DOHH2 (cell line): Measurements from ENCODE around the gene CEP112.
"Not testable (repeated sequence)": the region's sequence is repeated elsewhere in the genome, so short reads cannot be mapped to it uniquely, and the experiment has no call there.

ENCODE experiments used
- H3F3A ChIP-seq: fragments of 200-600 bp; sonication (generic), shearing (Covaris generic); 2 replicates; pipeline ENCODE4 v1.6.0; 2016; ENCODE audit warnings: antibody characterized with exemption, mild to moderate bottlenecking; ENCODE audit not compliant: control insufficient read depth, insufficient read depth
- H3K27ac ChIP-seq: fragments of 200-600 bp; sonication (generic); 2 replicates; pipeline ENCODE4 v1.5.1; 2014; ENCODE audit warnings: low read depth, mild to moderate bottlenecking, low read length, moderate library complexity
- H3K27me3 ChIP-seq: fragments of 200-600 bp; sonication (generic); 2 replicates; pipeline ENCODE4 v1.6.1; 2014; ENCODE audit warnings: mild to moderate bottlenecking, low read length, mixed read lengths; ENCODE audit not compliant: control insufficient read depth
- H3K36me3 ChIP-seq: fragments of 200-600 bp; sonication (generic); 2 replicates; pipeline ENCODE4 v1.6.1; 2014; ENCODE audit warnings: mild to moderate bottlenecking, low read length, moderate library complexity, mixed read lengths; ENCODE audit not compliant: control insufficient read depth
- H3K4me1 ChIP-seq: fragments of 200-600 bp; sonication (generic); 2 replicates; pipeline ENCODE4 v1.6.1; 2014; ENCODE audit warnings: mild to moderate bottlenecking, low read length, mixed read lengths; ENCODE audit not compliant: control insufficient read depth
- H3K4me2 ChIP-seq: fragments of 200-600 bp; sonication (generic); 2 replicates; pipeline ENCODE4 v1.6.0; 2014; ENCODE audit warnings: mild to moderate bottlenecking, low read length, moderate library complexity
- H3K4me3 ChIP-seq: fragments of 200-600 bp; sonication (generic); 2 replicates; pipeline ENCODE4 v1.5.1; 2014; ENCODE audit warnings: mild to moderate bottlenecking, low read length, mixed read lengths
- H3K79me2 ChIP-seq: fragments of 200-600 bp; sonication (generic); 2 replicates; pipeline ENCODE4 v1.6.1; 2014; ENCODE audit warnings: mild to moderate bottlenecking, low read length, mixed read lengths; ENCODE audit not compliant: control insufficient read depth
- H3K9me2 ChIP-seq: fragments of 200-600 bp; sonication (generic); replicated peaks from 2 replicates; pipeline ENCODE4 v1.6.1; 2014; ENCODE audit warnings: mild to moderate bottlenecking, low read length, mixed read lengths; ENCODE audit not compliant: control insufficient read depth
- H3K9me3 ChIP-seq: fragments of 200-600 bp; sonication (generic); 2 replicates; pipeline ENCODE4 v1.6.1; 2014; ENCODE audit warnings: antibody characterized with exemption, low read length, mixed read lengths; ENCODE audit not compliant: control insufficient read depth, insufficient read depth
- H4K20me1 ChIP-seq: fragments of 200-600 bp; sonication (generic); 2 replicates; pipeline ENCODE4 v1.6.0; 2014; ENCODE audit warnings: low read depth, mild to moderate bottlenecking, antibody characterized with exemption, low read length, moderate library complexity; ENCODE audit not compliant: control insufficient read depth, insufficient read depth
- CTCF ChIP-seq: fragments of 200-600 bp; sonication (generic); IDR thresholded peaks from one replicate; pipeline ENCODE4 v1.5.1; 2014; ENCODE audit warnings: antibody characterized with exemption, mild to moderate bottlenecking, low read depth, low read length; ENCODE audit not compliant: poor library complexity, severe bottlenecking
- EZH2phosphoT487 ChIP-seq: fragments of 200-600 bp; sonication (generic); IDR thresholded peaks from 2 replicates; pipeline ENCODE4 v1.6.1; 2017; ENCODE audit warnings: borderline replicate concordance, mild to moderate bottlenecking, antibody characterized with exemption, low read length, moderate library complexity, mixed read lengths

CEP112 gene

GRCh38 chr17:65783845-65784334 lies 408.0 kb downstream of the CEP112 start:
- no peaks in the 10 kb centered on the region for H3K27me3 ChIP-seq
- H3K9me3 ChIP-seq, result no peaks in the 10 kb centered on the region
- no peaks in the 10 kb centered on the region for H3K79me2 ChIP-seq
- H3K4me1 ChIP-seq, result no peaks in the 10 kb centered on the region
- no peak overlapping the region for H3K4me3 ChIP-seq
- no peaks in the 10 kb centered on the region for H3K9me2 ChIP-seq
- TF ChIP-seq CTCF (no peak), EZH2phosphoT487 (no peak)
- no peak overlapping the region for H3K27ac ChIP-seq
- H3K4me2 ChIP-seq, result no peak overlapping the region
- no peaks in the 10 kb centered on the region for H4K20me1 ChIP-seq
- no peaks in the 10 kb centered on the region for H3K36me3 ChIP-seq
- H3F3A ChIP-seq, result no peaks in the 10 kb centered on the region

DNA sequence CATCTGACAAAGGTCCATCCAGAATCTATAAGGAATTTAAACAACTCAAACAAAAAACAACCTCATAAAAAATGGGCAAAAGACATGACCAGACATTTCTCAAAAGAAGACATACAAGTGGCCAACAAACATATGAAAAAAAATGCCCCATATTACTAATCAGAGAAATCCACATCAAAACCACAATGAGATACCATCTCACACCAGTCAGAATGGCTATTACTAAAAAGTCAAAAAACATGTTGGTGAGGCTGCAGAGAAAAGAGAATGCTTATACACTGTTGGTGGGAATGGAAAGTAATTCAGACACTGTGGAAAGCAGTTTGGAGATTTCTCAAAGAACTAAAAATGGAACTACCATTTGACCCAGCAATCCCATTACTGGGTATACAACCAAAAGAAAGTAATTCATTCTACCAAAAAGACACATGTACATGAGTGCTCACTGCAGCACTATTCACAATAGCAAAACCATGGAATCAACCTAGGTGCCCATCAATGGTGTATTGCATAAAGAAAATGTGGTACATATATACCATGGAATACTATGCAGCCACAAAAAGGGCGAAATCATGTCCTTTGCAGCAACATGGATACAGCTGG lies 409.7 kb downstream of the CEP112 start:
- H4K20me1 ChIP-seq, H3K9me2 ChIP-seq, H3K9me3 ChIP-seq, H3F3A ChIP-seq, H3K36me3 ChIP-seq, H3K4me2 ChIP-seq, H3K4me3 ChIP-seq, H3K79me2 ChIP-seq, H3K27ac ChIP-seq, H3K27me3 ChIP-seq, H3K4me1 ChIP-seq: not testable (repeated sequence)

GRCh38 chr17:65780111-65780510 lies 411.8 kb downstream of the CEP112 start:
- Histone ChIP-seq H3F3A (no peaks in the 10 kb centered on the region), H3K4me1 (no peaks in the 10 kb centered on the region), H3K27ac (no peak overlapping the region), H3K27me3 (no peaks in the 10 kb centered on the region), H3K79me2 (no peaks in the 10 kb centered on the region), H4K20me1 (no peaks in the 10 kb centered on the region), H3K4me2 (no peak overlapping the region), H3K9me3 (no peaks in the 10 kb centered on the region), H3K4me3 (no peak overlapping the region), H3K36me3 (no peaks in the 10 kb centered on the region), H3K9me2 (no peaks in the 10 kb centered on the region)
- TF ChIP-seq EZH2phosphoT487, result no peak
- TF ChIP-seq CTCF, result no peak

GRCh38 chr17:65776890-65777289 lies 415.0 kb downstream of the CEP112 start:
- H3K9me2 ChIP-seq, result no peaks in the 10 kb centered on the region
- no peak for TF ChIP-seq CTCF
- H3K27ac ChIP-seq, result no peak overlapping the region
- no peak overlapping the region for H3K4me3 ChIP-seq
- no peak overlapping the region for H3K4me2 ChIP-seq
- no peaks in the 10 kb centered on the region for H3K27me3 ChIP-seq
- H3K9me3 ChIP-seq, result no peaks in the 10 kb centered on the region
- H3F3A ChIP-seq, result no peaks in the 10 kb centered on the region
- H3K4me1 ChIP-seq, result no peaks in the 10 kb centered on the region
- no peaks in the 10 kb centered on the region for H3K36me3 ChIP-seq
- no peaks in the 10 kb centered on the region for H3K79me2 ChIP-seq
- no peaks in the 10 kb centered on the region for H4K20me1 ChIP-seq
